HL-60 (cell line): ENCODE data around the gene ANKH.

ENCODE experiments used
- DNase-seq, 2 experiments: peaks; one replicate each; pipeline ENCODE4 v3.0.0-alpha.2; 2010 to 2020; ENCODE audit warnings: low read depth in 1 of 2, low spot score in 1 of 2
- H3K27ac ChIP-seq: fragments of 250-450 bp; sonication (Bioruptor Pico); replicated peaks from 2 replicates; pipeline ENCODE4 v1.5.1; 2020; ENCODE audit warnings: mild to moderate bottlenecking, moderate library complexity
- H3K27me3 ChIP-seq: fragments of 250-450 bp; sonication (Bioruptor Pico); 2 replicates; pipeline ENCODE4 v1.5.1; 2021; ENCODE audit warnings: mild to moderate bottlenecking, moderate library complexity; ENCODE audit not compliant: insufficient read depth, poor library complexity, severe bottlenecking
- H3K4me3 ChIP-seq: replicated peaks from 2 replicates; pipeline ENCODE4 v1.5.1; 2011; ENCODE audit warnings: mild to moderate bottlenecking, control low read depth, low read length; ENCODE audit not compliant: insufficient read depth
- CTCF ChIP-seq: IDR thresholded peaks from one replicate; pipeline ENCODE4 v1.5.1; 2011; ENCODE audit warnings: low read length, control low read depth, inconsistent platforms; ENCODE audit not compliant: insufficient read depth
- GABPA ChIP-seq: IDR thresholded peaks from 2 replicates; pipeline ENCODE4 v1.6.1; 2012; ENCODE audit warnings: low read depth
- POLR2AphosphoS5 ChIP-seq: IDR thresholded peaks from 2 replicates; pipeline ENCODE4 v1.6.1; 2012; ENCODE audit warnings: low read depth
- REST ChIP-seq: IDR thresholded peaks from 2 replicates; pipeline ENCODE4 v1.6.1; 2012; ENCODE audit warnings: low read depth; ENCODE audit not compliant: insufficient replicate concordance
- SPI1 ChIP-seq: IDR thresholded peaks from 2 replicates; pipeline ENCODE4 v1.6.1; 2012; ENCODE audit warnings: low read depth, mild to moderate bottlenecking, borderline replicate concordance

Gene ANKH

DNA sequence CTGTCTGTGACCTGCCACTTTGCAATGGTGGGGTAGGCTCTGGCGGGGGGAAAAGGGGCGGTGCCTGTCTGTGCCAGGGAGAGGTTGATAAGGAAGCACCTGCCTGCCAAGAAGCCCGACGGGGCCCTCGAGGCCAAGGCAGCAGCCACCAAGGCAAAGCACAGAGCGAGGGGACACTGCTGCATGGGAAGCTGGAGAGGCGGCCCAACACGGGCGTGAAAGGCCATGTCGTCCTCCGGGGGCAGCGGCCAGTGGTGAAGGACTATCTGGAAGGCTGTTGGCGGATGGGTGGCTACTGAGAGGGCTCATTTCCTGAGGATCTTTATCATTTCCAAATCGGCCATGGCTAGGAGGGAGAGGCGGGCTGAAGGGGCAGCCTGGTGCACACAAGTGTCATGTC, 140.7 kb downstream of the ANKH start:
- TF ChIP-seq GABPA (no peak), REST (no peak), CTCF (no peak), POLR2AphosphoS5 (no peak), SPI1 (no peak)
- Histone ChIP-seq H3K27me3 (peaks cover 8% of the 10 kb centered on the region), H3K27ac (no peak overlapping the region), H3K4me3 (no peak overlapping the region)
- DNase-seq: no peak

DNA sequence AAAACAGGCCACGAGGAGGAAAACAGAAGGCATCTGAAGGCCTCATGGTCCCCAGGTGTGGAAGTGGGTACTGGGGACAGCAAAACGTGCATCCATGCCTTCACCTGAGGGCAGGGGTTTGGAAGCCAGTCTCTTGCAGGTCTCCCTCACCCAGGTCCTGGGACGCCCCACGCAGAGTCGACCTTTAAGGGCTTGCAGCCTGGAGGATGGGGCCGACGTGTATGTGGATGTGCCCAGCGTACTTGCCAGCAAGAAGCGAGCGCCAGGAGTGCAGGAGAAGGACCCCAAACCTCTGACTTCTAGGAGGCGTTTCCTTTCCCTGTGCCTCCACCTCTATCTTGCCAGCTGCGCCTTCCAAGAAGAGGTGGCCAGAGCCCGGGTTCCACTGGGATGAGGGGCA, 141.1 kb downstream of the ANKH start:
- H3K27me3 ChIP-seq: peaks cover 8% of the 10 kb centered on the region
- TF ChIP-seq CTCF (no peak), GABPA (no peak), SPI1 (no peak), REST (no peak), POLR2AphosphoS5 (no peak)
- no peak for DNase-seq
- no peak overlapping the region for H3K4me3 ChIP-seq
- H3K27ac ChIP-seq: no peak overlapping the region

DNA sequence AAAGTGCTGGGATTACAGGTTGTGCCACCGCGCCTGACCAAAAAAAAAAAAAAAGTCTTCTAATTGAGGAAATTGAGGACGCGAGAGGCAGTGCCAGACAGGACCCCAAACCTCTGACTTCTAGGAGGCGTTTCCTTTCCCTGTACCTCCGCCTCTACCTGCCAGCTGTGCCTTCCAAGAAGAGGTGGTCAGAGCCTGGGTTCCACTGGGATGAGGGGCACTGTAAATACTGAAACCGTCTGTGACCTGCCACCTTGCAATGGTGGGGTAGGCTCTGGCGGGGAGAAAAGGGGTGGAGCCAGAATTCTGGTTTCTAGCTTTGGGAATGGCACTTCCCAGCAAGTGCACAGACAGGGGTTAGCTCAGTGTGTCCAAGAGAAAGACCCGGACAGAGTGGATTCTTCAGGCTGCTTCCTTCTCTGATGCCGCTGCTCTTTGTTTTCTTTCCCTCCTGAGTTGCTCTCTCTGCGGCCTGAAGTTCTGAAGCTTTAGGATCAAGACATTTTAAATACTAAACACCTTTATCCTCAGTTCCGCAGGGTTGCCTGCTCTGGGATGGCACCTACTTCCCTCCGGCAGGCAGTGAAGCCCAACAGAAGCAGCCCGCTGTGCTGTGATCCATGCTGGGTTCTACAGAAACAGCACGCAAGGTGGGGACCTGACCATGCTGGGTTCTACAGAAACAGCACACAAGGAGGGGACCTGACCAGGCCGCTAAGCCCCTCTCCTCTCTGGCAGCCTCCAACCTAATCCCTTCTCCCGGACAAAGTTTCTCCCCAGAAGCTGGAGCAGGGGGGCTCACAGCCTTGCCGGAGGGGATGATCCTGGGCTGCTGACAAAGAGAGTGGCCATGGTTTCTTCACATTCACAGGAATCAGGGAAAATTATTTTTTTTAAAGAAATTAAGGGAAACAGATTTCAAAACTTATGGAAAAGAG, 141.9 kb downstream of the ANKH start:
- no peak for TF ChIP-seq CTCF
- no peak for TF ChIP-seq SPI1
- no peak for TF ChIP-seq GABPA
- no peak for TF ChIP-seq REST
- no peak for TF ChIP-seq POLR2AphosphoS5
- Histone ChIP-seq H3K4me3 (no peak overlapping the region), H3K27me3 (peaks cover 8% of the 10 kb centered on the region), H3K27ac (no peak overlapping the region)
- no peak for DNase-seq
